Fibroblast of mammary gland (primary cell): ENCODE results near the gene IPO13.

ENCODE experiments used
- DNase-seq: peaks from one replicate; pipeline ENCODE4 v3.0.0-alpha.2; 2010; ENCODE audit warnings: low read depth
- H3K4me3 ChIP-seq: 2 replicates; pipeline ENCODE4 v1.5.1; 2011; ENCODE audit warnings: low read depth, mild to moderate bottlenecking, low read length, moderate library complexity; ENCODE audit not compliant: control insufficient read depth
- TF ChIP-seq, protein P1 (sequence below): conservative IDR thresholded peaks from 2 replicates; pipeline ENCODE4 v1.5.1; 2011; ENCODE audit warnings: low read depth, low read length, inconsistent platforms; ENCODE audit not compliant: control insufficient read depth, insufficient read depth

IPO13 gene

DNA sequence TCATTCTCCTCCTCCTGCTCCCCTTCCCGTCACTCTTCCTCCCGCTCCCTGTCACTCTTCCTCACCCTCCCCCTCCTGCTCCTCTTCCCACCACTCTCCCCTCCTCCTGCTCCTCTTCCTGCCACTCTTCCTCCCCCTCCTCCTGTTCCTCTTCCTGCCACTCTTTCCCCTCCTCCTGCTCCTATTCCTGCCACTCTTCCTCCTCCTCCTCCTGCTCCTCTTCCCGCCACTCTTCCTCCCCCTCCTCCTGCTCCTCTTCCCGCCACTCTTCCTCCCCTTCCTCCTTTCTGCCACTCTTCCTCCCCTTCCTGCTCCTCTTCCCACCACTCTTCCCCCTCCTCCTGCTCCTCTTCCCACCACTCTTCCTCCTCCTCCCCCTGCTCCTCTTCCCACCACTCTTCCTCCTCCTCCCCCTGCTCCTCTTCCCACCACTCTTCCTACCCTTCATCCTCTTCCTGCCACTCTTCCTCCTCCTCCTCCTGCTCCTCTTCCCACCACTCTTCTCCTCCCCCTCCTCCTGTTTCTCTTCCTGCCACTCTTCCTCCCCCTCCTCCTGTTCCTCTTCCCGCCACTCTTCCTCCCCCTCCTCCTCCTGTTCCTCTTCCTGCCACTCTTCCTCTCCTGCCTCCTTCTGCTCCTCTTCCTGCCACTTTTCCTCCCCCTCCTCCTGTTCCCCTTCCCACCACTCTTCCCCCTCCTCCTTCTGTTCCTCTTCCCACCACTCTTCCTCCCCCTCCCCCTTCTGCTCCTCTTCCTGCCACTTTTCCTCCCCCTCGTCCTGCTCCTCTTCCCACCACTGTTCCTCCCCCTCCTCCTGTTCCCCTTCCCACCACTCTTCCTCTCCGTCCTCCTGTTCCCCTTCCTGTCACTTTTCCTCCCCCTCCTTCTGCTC lies 41.8 kb upstream of the IPO13 start:
- TF ChIP-seq, protein P1, sequence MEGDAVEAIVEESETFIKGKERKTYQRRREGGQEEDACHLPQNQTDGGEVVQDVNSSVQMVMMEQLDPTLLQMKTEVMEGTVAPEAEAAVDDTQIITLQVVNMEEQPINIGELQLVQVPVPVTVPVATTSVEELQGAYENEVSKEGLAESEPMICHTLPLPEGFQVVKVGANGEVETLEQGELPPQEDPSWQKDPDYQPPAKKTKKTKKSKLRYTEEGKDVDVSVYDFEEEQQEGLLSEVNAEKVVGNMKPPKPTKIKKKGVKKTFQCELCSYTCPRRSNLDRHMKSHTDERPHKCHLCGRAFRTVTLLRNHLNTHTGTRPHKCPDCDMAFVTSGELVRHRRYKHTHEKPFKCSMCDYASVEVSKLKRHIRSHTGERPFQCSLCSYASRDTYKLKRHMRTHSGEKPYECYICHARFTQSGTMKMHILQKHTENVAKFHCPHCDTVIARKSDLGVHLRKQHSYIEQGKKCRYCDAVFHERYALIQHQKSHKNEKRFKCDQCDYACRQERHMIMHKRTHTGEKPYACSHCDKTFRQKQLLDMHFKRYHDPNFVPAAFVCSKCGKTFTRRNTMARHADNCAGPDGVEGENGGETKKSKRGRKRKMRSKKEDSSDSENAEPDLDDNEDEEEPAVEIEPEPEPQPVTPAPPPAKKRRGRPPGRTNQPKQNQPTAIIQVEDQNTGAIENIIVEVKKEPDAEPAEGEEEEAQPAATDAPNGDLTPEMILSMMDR = no peak
- no peak for DNase-seq
- H3K4me3 ChIP-seq = no peak overlapping the region

DNA sequence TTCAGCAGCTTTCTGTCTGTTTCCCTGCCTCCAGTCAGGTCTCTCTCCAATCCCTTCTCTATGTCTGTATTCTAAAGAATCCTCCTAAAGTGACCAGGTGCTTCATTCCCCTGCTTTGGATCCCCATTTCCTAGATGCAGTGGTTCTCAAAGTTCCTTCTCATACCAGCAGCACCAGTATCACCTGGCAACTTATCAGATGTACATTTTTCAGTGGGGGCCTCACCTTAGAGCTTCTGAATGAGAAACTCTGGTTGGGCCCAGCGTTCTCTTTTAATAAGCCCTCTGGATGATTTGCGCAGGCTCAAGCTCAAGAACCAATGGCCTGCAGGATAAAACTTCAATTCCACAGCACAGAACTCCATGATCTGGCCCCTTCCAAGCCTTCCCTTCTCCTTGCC lies 38.5 kb upstream of the IPO13 start:
- no peak for DNase-seq
- TF ChIP-seq, protein P1 = no peak
- H3K4me3 ChIP-seq = no peak overlapping the region

DNA sequence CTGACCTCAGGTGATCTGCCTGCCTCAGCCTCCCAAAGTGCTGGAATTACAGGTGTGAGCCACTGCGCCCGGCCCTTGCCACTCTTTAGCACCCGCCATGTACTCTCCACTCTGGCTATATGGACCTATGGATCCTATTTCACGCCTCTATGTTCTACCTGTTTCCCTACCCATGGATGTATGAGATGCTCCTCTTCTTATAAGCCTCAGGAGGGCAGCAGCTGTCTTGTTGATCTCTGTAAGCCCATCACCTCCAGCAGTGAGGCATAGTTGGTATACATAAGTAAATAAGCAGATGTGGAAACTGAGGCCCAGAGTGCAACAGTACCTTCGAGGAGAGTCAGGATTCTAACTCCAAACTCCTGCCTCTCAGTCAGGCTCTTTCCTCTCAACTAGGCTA lies 37.9 kb upstream of the IPO13 start:
- TF ChIP-seq, protein P1 = no peak
- no peak for DNase-seq

DNA sequence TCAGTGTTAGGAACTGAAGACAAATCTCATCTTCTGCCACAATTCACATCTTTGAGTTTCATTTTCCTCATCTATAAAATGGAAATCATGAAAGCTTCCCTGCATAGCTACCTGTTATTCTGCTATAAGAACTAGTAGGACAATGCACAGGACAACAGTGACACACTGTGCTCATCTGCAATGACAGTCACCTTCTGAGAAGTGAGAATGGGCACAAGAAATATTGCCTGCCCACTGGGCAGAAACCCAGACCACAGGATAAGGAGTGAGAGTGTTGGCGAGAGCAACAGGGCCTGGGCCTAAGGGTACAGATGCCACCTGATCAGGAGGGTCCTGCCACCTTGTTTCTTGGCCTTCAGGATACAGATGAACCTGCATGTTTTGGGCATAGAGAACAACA lies 36.4 kb upstream of the IPO13 start:
- H3K4me3 ChIP-seq = no peak overlapping the region
- TF ChIP-seq, protein P1 = no peak
- no peak for DNase-seq

More for the DNA sequence above, 37.9 kb upstream of the IPO13 start:
- no peak overlapping the region for H3K4me3 ChIP-seq

DNA sequence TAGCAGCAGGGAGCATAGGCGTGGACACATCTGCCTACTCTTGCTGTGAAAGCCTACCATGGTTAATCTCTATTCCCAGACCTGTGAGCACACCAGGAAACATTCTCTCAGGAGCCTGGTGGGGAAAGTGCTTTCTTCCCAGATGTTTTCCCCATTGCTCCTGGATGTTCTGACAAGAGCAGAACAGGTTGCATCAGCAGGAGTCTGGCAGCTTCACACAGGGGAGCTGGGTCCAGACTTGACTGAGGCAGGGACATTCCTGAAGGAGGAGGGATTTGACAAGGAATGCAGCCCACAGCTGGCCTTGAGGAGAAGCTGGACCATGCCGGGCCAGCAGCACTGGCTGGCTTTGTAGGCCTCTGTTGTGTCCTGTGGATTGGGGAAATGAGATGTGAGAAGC lies 34.1 kb upstream of the IPO13 start:
- no peak for DNase-seq
- TF ChIP-seq, protein P1 = no peak
- no peak overlapping the region for H3K4me3 ChIP-seq

DNA sequence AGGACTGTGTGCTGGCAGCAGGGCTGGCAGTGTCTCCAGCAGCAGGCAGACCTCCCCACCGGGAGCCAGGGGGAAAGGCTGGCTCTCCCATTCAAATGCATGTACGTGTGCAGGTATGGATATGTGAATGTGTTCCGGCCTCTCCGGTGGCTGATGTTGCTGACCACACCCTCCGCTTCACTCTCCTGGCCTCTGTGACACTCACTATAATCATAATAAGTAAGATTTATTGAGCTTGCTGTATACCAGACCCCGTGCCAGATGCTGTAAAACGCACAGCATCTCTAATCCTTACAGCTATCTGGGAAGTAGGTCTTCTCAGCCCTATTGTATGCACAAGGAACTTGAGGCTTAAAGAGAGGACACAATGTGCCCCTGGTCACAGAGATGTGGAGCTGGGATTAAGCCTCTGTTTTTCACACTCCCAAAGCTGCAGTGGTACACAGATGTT lies 33.7 kb upstream of the IPO13 start:
- DNase-seq = no peak
- no peak overlapping the region for H3K4me3 ChIP-seq
- TF ChIP-seq, protein P1 = no peak
